OCI-LY7 (cell line): ENCODE data around the gene HMGB3.

ENCODE experiments used
- CTCF ChIP-seq: fragments of 200-600 bp; sonication (generic); conservative IDR thresholded peaks from 2 replicates; pipeline ENCODE4 v1.5.1; 2014; ENCODE audit warnings: mild to moderate bottlenecking, antibody characterized with exemption, low read length, moderate library complexity, mixed read lengths
- EZH2phosphoT487 ChIP-seq: fragments of 200-600 bp; sonication (generic); IDR thresholded peaks from 2 replicates; pipeline ENCODE4 v1.6.1; 2018; ENCODE audit warnings: low read depth, borderline replicate concordance, mild to moderate bottlenecking, mixed run types, antibody characterized with exemption, low read length, moderate library complexity, mixed read lengths

GRCh38 chrX:151019856-151020255 lies 36.7 kb downstream of the HMGB3 start:
- no peak for TF ChIP-seq CTCF
- no peak for TF ChIP-seq EZH2phosphoT487
